DND-41 (cell line): ENCODE data around the gene FUT6.

Source experiments
- CTCF ChIP-seq: IDR thresholded peaks from 2 replicates; pipeline ENCODE4 v1.5.1; 2012; ENCODE audit warnings: borderline replicate concordance, low read length, moderate library complexity, mild to moderate bottlenecking; ENCODE audit not compliant: poor library complexity, severe bottlenecking; ENCODE audit errors: extremely low read depth
- EZH2 ChIP-seq: IDR thresholded peaks from 3 replicates; pipeline ENCODE4 v1.6.1; 2012; ENCODE audit warnings: borderline replicate concordance, low read depth, mild to moderate bottlenecking, moderate library complexity, low read length, inconsistent platforms; ENCODE audit not compliant: severe bottlenecking

DNA sequence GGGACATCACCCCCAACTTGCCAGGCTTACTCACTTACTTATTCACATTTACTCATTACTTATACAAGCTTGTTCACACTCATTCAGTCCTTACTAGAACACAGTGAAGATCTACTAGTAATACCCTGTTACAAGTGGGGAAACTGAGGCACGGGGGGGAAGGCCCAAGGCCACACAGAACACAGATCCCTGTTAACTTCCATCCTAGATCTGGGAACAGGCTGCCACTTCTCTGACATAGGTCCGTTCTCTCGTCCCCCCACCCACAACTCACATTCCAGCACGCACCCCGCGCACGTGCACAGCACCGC, 36.1 kb downstream of the FUT6 start:
- TF ChIP-seq CTCF (no peak), EZH2 (no peak)
